GM19328 (cell line): ENCODE measurements around the gene NT5C3A.

Experiments
- ATAC-seq: cut with Tn5 transposase; IDR thresholded peaks from one replicate; pipeline ENCODE4 v1.9.1; 2021; ENCODE audit warnings: mild to moderate bottlenecking, moderate library complexity; ENCODE audit not compliant: unreplicated experiment

The NT5C3A gene

GRCh38 chr7:33076737-33077136 lies 14.2 kb upstream of the NT5C3A start:
- no peak for ATAC-seq

GRCh38 chr7:33075818-33076518 lies 13.4 kb upstream of the NT5C3A start:
- ATAC-seq = no peak

GRCh38 chr7:33073243-33073642 lies 10.7 kb upstream of the NT5C3A start:
- no peak for ATAC-seq

GRCh38 chr7:33072471-33072870 lies 9.9 kb upstream of the NT5C3A start:
- no peak for ATAC-seq

- ATAC-seq = no peak
Observed at GRCh38 chr7:33070831-33071230, 8.3 kb upstream of the NT5C3A start.

- ATAC-seq = no peak
Observed at GRCh38 chr7:33070277-33070676, 7.7 kb upstream of the NT5C3A start.

- no peak for ATAC-seq
Observed at GRCh38 chr7:33067921-33068320, 5.3 kb upstream of the NT5C3A start.

- no peak for ATAC-seq
Observed at GRCh38 chr7:33066771-33067170, 4.2 kb upstream of the NT5C3A start.

- ATAC-seq = no peak
Observed at GRCh38 chr7:33065981-33066380, 3.4 kb upstream of the NT5C3A start.

GRCh38 chr7:33062782-33063443 lies 337 bp upstream of the NT5C3A start:
- peak; percentile 94 for ATAC-seq

GRCh38 chr7:33061282-33061937 lies 1.2 kb downstream of the NT5C3A start:
- ATAC-seq = no peak

GRCh38 chr7:33059635-33060034 lies 2.9 kb downstream of the NT5C3A start:
- no peak for ATAC-seq

- ATAC-seq = no peak
Observed at GRCh38 chr7:33055158-33055557, 7.4 kb downstream of the NT5C3A start.

GRCh38 chr7:33054261-33054964 lies 8.2 kb downstream of the NT5C3A start:
- no peak for ATAC-seq

- ATAC-seq = no peak
Observed at GRCh38 chr7:33053721-33054120, 8.9 kb downstream of the NT5C3A start.

GRCh38 chr7:33050535-33051318 lies 11.8 kb downstream of the NT5C3A start:
- ATAC-seq = no peak

- ATAC-seq = no peak
Observed at GRCh38 chr7:33048704-33049103, 13.9 kb downstream of the NT5C3A start.

GRCh38 chr7:33048257-33048656 lies 14.3 kb downstream of the NT5C3A start:
- ATAC-seq = no peak

GRCh38 chr7:33044986-33045385 lies 17.6 kb downstream of the NT5C3A start:
- no peak for ATAC-seq

- ATAC-seq = no peak
Observed at GRCh38 chr7:33044401-33044718, 18.2 kb downstream of the NT5C3A start.
